ENCODE results near the gene HMBS.
"Not testable (repeated sequence)": the region's sequence is repeated elsewhere in the genome, so short reads cannot be mapped to it uniquely, and the experiment has no call there.

The HMBS gene

DNA sequence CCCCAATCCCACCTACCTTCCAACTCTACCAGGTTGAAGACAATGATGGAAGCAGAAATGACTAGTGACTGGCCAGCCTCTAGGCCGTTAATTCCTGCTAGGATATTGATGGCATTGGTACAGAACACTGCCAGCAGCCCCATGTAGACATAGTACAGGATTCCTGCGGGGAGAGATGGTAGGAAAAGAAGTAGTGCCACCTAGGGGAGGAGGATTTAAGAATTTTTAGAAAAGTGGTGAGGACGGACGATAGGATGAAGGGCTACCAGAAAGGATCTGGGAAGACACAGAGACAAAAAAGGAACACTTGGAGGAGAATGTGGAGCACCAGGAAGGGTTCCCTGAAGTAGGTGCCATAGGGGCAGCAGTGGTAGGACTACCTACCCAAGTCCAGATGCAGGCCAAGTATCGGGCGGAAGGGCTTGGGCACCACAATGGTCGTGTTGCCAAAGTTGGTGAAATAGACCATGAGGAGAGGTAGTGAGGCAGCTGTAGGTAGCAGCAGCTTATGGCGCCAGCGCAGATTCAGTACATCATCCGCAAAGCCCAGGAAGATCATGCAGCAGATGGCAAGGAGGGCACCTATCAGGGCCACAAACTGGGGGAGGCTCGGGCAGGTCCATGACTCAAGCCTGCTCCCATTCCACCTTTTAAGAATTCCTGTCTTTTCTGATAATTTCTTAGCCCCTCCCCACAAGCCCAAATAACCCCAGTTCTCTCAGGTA is 15.7 kb downstream of the HMBS start:
- DNase-seq (no peak), ATAC-seq (replicated peaks) (no peak)
- Mint-ChIP-seq H3K27ac (peak overlapping the region in 1 of 2 donors; percentile 15), H3K9me3 (no peaks in the 10 kb centered on the region), H3K36me3 (ENCODE audit: insufficient read depth) (peaks cover 28% of the 10 kb centered on the region), H3K4me1 (ENCODE audit: low read depth in 2 of 2) (peaks cover 23 to 30% of the 10 kb centered on the region in 2 donors), H3K27me3 (no peaks in the 10 kb centered on the region), H3K4me3 (peak overlapping the region; percentile 90 to 92)

DNA sequence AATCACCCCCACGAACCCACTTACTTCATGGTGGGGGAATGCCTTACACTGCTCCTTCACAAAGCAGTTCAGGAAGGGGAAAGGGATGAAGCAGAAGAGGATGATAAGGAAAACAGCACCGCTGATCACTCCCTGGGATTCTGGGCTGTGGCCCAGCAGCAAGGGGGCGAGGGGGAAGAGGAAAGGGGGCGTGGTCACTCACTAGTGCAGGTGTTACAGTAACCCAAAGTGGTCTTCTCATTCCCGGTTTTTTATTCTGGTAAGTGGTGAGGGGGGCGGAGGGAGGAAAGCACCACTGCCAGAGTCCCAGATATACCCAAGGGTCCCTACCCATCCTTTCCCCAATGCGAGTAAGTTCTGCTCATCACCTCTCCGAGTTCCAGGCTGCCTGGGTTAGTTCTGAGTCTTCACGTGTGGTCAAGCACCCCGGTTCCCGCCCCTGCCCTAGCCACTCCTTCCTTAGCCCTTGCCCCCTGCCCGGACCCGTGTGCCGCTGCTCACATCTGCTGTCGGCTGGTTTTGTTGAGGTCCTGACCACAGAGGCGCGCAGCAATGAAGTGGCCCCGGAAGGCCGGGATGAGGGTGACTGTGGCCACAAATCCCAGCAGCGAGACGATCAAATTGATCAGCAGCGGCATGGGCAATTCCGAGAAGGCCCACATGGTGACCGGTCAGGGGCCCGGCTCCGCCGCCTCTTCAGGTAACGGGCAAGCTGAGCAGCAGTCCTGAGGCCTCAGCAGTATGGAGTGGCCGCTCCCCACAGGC is 16.5 kb downstream of the HMBS start:
- DNase-seq = no peak
- Mint-ChIP-seq H3K36me3 (ENCODE audit: insufficient read depth) (peaks cover 20% of the 10 kb centered on the region), H3K27me3 (no peaks in the 10 kb centered on the region), H3K27ac (peak overlapping the region; percentile 95 to 98), H3K9me3 (no peaks in the 10 kb centered on the region), H3K4me1 (ENCODE audit: low read depth in 2 of 2) (peaks cover 22 to 24% of the 10 kb centered on the region in 2 donors), H3K4me3 (peak overlapping the region; percentile 90 to 92)
- peak; percentile 7 for ATAC-seq (replicated peaks)

DNA sequence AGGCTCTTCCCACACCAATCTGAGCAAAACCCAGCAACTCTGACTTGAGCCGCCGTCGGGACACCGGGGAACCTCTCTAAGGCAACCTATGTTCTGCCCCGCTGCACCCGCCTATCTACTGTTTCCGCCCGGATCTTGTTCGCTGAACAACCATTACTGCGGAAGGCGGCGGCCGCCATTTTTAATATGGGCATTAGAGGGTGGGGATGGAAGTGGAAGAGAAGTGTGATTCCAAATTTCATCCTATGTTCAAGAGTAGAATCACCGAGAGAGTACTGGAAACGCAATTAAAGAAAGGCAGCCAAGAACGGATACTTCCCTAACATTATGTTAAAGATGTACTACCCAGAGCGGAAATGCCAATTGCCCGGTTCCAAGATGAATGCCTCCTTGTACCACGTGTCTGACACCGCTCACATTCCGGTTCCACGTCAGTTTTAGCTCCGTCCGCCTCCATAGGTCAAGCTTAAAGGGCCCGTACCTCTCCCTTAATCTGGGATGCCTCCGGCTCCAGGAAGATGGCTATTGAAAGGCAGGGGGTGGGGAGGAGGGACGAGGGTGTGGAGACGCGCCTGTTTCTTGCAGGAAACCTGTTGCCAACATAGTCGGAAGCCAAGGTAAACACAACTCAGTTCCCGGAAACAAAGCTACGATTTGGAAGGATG is 17.2 kb downstream of the HMBS start, which contains the start of gene DPAGT1:
Gene DPAGT1, minus strand, starts transcription at position 95 of the 665 bp plus-strand sequence. CDS start 198 bp downstream, outside the sequence.
- no peaks in the 10 kb centered on the region for H3K27me3 Mint-ChIP-seq
- H3K4me1 Mint-ChIP-seq (ENCODE audit: low read depth in 2 of 2) = peaks cover 26 to 30% of the 10 kb centered on the region in 2 donors
- H3K9me3 Mint-ChIP-seq = no peaks in the 10 kb centered on the region
- DNase-seq (peak; percentile 77 to 84 (median 78)), ATAC-seq (replicated peaks) (peak; percentile 89)
- H3K4me3 Mint-ChIP-seq = peak within 1 kb of the TSS; percentile 90 to 92
- peak within 1 kb of the TSS; percentile 95 to 98 for H3K27ac Mint-ChIP-seq
- H3K36me3 Mint-ChIP-seq (ENCODE audit: insufficient read depth) = peaks cover 19% of the 10 kb centered on the region

DNA sequence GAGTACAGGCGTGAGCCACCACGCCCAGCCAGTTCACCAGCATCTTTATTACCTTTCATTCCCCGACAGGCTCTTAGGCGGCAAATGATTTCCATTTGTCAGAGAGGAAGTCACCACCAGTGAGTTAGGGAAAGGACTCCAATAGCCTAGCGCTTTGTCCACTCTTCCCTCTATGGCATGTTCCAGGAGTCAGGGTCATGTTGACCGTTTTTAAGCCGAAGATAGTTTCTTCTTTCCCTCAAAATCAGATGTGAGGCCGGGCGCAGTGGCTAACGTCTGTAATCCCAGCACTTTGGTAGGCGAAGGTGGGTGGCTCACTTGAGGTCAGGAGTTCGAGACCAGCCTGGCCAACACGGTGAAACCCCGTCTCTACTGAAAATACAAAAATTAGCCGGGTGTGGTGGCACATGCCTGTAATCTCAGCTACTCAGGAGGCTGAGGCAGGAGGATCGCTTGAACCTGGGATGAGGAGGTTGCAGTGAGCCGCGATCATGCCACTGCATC is 18.5 kb downstream of the HMBS start:
- H3K9me3 Mint-ChIP-seq; DNase-seq; ATAC-seq (replicated peaks); H3K27me3 Mint-ChIP-seq: not testable (repeated sequence)
- Mint-ChIP-seq H3K4me3 (peak overlapping the region; percentile 90 to 92), H3K36me3 (ENCODE audit: insufficient read depth) (peaks cover 19% of the 10 kb centered on the region), H3K27ac (peak overlapping the region; percentile 95 to 98), H3K4me1 (ENCODE audit: low read depth in 2 of 2) (peaks cover 27 to 33% of the 10 kb centered on the region in 2 donors)

DNA sequence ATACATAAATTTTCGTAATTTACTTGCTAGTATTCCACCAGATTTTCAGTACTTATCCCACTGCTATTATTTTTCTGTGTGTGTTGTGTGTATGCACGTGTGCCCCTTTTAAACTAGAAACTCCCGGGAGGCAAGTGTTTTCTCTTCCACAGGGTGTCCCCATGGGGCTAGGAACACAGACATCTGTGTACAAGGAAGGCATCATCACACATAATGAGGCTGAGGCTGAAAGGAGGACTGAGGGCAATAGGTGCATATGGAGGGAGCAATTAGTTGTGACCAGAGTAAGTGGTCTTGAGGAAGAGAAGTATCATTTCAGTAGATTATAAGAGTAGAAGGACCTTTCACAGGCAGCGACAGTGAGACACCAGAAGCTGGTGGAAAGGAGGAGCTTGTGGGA is 19.1 kb downstream of the HMBS start:
- Mint-ChIP-seq H3K4me1 (ENCODE audit: low read depth in 2 of 2) (peaks cover 31 to 37% of the 10 kb centered on the region in 2 donors), H3K27ac (no peak overlapping the region), H3K36me3 (ENCODE audit: insufficient read depth) (peaks cover 15% of the 10 kb centered on the region), H3K27me3 (no peaks in the 10 kb centered on the region), H3K4me3 (peak overlapping the region in 1 of 2 donors; percentile 10), H3K9me3 (no peaks in the 10 kb centered on the region)
- ATAC-seq (replicated peaks) (no peak), DNase-seq (no peak)

DNA sequence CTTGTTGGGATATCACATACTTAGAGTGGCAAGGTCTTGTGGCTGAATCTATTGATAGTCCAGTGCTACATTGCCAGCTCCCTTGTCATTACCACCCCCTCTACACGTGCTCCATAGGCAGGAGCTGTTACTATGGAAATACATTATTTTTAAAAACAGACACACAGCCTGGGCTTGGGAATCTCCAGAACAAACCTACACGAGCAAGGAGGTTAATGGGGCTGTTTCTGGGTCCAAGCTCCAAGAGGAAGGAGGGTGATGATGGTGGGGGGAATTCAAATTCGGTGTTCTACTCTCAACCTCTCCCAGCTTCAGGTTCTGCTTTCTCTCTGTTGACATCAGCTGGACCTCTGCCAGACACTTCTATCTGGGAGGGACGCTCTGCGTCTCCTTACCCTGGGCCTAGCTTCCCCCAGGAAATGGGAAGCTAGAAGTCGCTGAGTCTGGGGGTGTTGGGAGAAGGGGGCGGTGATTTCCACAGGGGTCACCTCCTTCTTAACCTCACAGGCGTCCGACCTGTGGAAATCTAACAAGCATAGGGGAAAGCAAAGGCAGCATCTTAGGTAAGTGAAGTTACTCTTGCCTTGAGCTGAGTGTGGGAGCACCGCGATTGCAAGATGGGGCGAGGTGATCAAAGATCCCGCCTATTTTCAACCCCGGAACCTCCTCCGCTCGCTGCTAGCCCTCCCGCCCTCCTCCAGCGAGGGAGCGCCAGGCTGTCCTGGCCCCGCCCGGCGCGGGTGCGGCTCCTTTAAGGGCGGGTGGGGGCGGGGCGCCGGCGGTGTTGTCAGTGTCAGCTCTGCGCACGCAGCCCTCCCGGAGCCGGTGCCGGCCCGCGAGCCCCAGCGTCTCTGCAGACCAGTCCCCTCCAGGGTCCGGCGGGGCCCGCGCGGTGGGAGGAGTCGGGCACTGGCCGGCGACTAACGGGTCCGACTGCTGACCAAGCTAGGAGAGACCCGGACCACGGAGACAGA is 22.2 kb downstream of the HMBS start, which contains the start of gene C2CD2L:
Gene C2CD2L, plus strand, starts transcription at position 781 of the 974 bp plus-strand sequence. CDS start 398 bp downstream, outside the sequence.
- peak within 1 kb of the TSS; percentile 62 to 87 for H3K27ac Mint-ChIP-seq
- H3K4me1 Mint-ChIP-seq (ENCODE audit: low read depth in 2 of 2) = peaks cover 31 to 41% of the 10 kb centered on the region in 2 donors
- peaks cover 9% of the 10 kb centered on the region for H3K36me3 Mint-ChIP-seq (ENCODE audit: insufficient read depth)
- H3K27me3 Mint-ChIP-seq = no peaks in the 10 kb centered on the region
- ATAC-seq (replicated peaks) (peak; percentile 88), DNase-seq (peak; percentile 75 to 79 (median 78))
- peak within 1 kb of the TSS; percentile 91 to 95 for H3K4me3 Mint-ChIP-seq
- H3K9me3 Mint-ChIP-seq = no peaks in the 10 kb centered on the region

DNA sequence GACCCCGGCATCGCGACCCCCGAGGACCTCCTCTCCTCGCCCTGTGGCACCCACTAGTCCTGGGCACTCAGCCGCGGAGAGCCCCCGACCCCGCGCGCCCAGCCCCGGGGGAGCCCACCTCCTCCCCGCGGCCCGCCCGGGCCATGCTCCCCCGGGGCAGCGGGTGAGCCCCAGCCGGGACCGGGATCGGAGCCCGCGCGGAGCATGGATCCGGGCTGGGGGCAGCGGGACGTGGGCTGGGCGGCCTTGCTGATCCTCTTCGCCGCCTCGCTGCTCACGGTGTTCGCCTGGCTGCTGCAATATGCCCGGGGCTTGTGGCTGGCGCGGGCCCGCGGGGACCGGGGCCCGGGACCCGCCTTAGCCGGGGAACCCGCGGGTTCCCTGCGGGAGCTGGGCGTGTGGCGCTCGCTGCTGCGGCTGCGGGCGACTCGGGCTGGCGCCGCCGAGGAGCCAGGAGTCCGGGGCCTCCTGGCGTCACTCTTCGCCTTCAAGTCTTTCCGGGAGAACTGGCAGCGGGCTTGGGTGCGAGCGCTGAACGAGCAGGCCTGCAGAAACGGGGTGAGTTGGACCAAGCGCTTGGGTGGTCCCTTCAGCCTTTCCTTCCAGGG is 23.0 kb downstream of the HMBS start:
- Mint-ChIP-seq H3K27me3 (no peaks in the 10 kb centered on the region), H3K4me1 (ENCODE audit: low read depth in 2 of 2) (peaks cover 31 to 37% of the 10 kb centered on the region in 2 donors), H3K9me3 (no peaks in the 10 kb centered on the region), H3K4me3 (peak overlapping the region; percentile 91 to 95), H3K27ac (peak overlapping the region in 1 of 2 donors; percentile 62), H3K36me3 (ENCODE audit: insufficient read depth) (peaks cover 7% of the 10 kb centered on the region)
- DNase-seq (peak in 1 of 3 experiments; percentile 17), ATAC-seq (replicated peaks) (peak; percentile 19)

DNA sequence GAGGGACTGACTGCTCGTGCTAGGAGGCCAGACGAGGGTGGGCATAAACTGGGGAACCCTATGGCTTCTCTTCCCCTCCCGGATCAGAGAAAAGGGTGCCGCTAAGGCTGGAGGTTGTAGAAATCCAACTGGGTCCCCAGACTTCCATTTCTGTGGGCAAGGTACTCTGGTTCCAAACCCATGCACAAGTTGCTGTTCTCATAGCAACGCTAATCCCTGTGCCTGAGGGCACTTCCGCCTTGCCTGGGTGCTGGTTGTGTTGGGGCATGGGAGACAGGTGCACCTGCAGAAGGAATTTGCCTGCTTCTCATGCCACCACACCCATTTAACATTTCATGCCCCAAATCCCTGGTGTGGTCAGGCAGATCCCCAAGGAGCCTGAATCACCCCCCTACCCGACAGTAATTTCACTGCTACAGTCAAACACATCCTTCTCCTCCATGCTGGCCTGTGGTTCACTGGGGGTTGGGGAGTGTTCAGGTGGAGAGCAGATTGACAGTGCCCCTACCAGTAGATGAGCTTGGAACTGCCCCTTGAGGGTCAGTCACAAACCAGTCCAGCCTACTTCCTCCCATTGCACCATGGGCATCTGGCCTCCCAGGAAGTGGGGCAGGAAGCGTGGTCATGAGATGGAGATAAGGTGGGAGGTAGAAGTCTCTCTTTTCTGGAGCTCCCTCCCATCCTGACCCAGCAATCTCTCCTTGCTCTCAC is 23.6 kb downstream of the HMBS start:
- H3K27ac Mint-ChIP-seq = peak overlapping the region; percentile 62 to 87
- peaks cover 31 to 37% of the 10 kb centered on the region in 2 donors for H3K4me1 Mint-ChIP-seq (ENCODE audit: low read depth in 2 of 2)
- DNase-seq = no peak
- H3K27me3 Mint-ChIP-seq = no peaks in the 10 kb centered on the region
- peak overlapping the region; percentile 91 to 95 for H3K4me3 Mint-ChIP-seq
- peaks cover 7% of the 10 kb centered on the region for H3K36me3 Mint-ChIP-seq (ENCODE audit: insufficient read depth)
- no peaks in the 10 kb centered on the region for H3K9me3 Mint-ChIP-seq
- peak; percentile 24 for ATAC-seq (replicated peaks)

DNA sequence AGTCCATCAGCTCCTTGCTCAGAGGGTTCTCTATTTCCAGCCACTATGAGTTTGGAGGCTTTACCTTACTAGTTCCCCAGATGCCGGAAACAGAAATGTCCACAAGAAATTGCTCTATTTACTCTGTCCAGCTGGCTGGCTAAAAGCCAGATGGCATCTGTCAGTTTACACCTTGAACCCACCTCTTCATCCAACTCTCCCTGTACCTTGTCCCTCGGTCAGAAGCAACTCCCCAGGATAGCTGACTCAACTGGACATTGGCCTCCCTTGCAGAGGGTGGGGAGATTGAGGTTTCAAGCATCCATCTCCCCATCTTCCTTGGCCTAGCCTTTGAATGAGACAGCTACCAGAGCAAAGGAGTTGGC is 24.2 kb downstream of the HMBS start:
- peak overlapping the region; percentile 91 to 95 for H3K4me3 Mint-ChIP-seq
- DNase-seq = no peak
- no peaks in the 10 kb centered on the region for H3K27me3 Mint-ChIP-seq
- H3K36me3 Mint-ChIP-seq (ENCODE audit: insufficient read depth) = peaks cover 11% of the 10 kb centered on the region
- no peak for ATAC-seq (replicated peaks)
- H3K27ac Mint-ChIP-seq = peak overlapping the region; percentile 62 to 87
- peaks cover 29 to 37% of the 10 kb centered on the region in 2 donors for H3K4me1 Mint-ChIP-seq (ENCODE audit: low read depth in 2 of 2)
- H3K9me3 Mint-ChIP-seq = no peaks in the 10 kb centered on the region

DNA sequence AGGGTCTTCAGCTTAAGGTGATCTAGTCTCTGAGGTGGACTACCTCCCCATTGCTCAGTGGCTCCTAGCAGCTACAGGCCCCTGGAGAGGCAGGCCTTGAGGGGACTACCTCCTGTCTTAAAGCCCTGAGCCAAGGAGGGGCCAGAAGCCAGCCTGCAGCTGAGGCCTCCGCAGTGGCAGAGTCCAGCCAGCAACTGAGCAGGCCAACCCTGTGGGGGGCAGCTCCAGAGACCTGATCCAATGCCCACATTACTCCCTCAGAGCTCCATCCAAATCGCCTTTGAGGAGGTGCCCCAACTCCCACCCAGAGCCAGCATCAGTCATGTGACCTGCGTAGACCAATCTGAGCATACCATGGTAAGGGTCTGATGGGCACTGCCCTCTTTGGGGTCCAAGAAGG is 25.2 kb downstream of the HMBS start:
- DNase-seq (no peak), ATAC-seq (replicated peaks) (no peak)
- Mint-ChIP-seq H3K36me3 (ENCODE audit: insufficient read depth) (peaks cover 18% of the 10 kb centered on the region), H3K4me1 (ENCODE audit: low read depth in 2 of 2) (peaks cover 25 to 37% of the 10 kb centered on the region in 2 donors), H3K27ac (peak overlapping the region; percentile 62 to 87), H3K9me3 (no peaks in the 10 kb centered on the region), H3K27me3 (no peaks in the 10 kb centered on the region), H3K4me3 (peak overlapping the region; percentile 91 to 95)

DNA sequence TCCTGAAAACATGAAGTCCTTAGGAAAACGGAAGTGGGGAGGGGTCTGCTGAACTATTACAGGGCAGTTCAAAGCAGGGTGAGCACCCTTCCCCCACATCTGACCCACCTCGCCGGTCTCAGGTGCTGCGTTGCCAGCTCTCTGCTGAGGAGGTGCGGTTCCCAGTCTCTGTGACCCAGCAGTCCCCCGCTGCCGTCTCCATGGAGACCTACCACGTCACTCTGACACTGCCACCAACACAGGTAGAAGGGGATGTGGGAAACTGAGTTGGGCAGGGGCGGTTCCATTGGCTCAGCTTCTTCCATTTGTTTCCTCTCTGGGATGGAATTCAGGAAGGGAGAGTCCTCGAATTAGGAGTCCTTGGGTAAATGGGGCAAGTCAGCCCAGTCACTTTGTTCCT is 25.8 kb downstream of the HMBS start:
- peaks cover 23% of the 10 kb centered on the region for H3K36me3 Mint-ChIP-seq (ENCODE audit: insufficient read depth)

More for the DNA sequence above, 25.8 kb downstream of the HMBS start:
- no peak for ATAC-seq (replicated peaks)
- H3K27me3 Mint-ChIP-seq = no peaks in the 10 kb centered on the region
- no peak for DNase-seq
- peaks cover 29 to 40% of the 10 kb centered on the region in 2 donors for H3K4me1 Mint-ChIP-seq (ENCODE audit: low read depth in 2 of 2)
- H3K9me3 Mint-ChIP-seq = no peaks in the 10 kb centered on the region
- no peak overlapping the region for H3K4me3 Mint-ChIP-seq
- H3K27ac Mint-ChIP-seq = peak overlapping the region in 1 of 2 donors; percentile 17

Data from effector memory CD8-positive, alpha-beta T cell (primary cell).